HEK293 (cell line): ENCODE results near the gene AGO1.

Experiments used
- CTCF ChIA-PET: fragments of 350-600 bp; formaldehyde crosslinking; extraction: SDS; loops from one replicate; lab custom pipeline; 2021; ENCODE audit warnings: antibody characterized with exemption; lab: Yijun Ruan, JAX
- POLR2A ChIA-PET: fragments of 300-600 bp; formaldehyde crosslinking; extraction: SDS; loops from one replicate; lab custom pipeline; 2020; ENCODE audit warnings: antibody characterized with exemption, inconsistent platforms; lab: Yijun Ruan, JAX
- H3K27ac ChIP-seq: fragments of 200-500 bp; sonication (Bioruptor generic); 2 replicates; pipeline ENCODE4 v1.5.1; 2014; ENCODE audit warnings: low read depth, low read length, control low read depth, inconsistent platforms; ENCODE audit errors: extremely low read depth
- H3K36me3 ChIP-seq, 2 experiments: fragments of 200-500 bp in 1 of 2; sonication (Bioruptor generic) in 1 of 2; 1 replicate in 1 of 2; 2 replicates in 1 of 2; pipeline ENCODE4 v1.5.1; 2014 to 2017; ENCODE audit warnings: inconsistent platforms in 2 of 2, low read length in 2 of 2; ENCODE audit not compliant: control insufficient read depth in 2 of 2, insufficient read depth in 1 of 2
- H3K4me1 ChIP-seq: fragments of 200-500 bp; sonication (Bioruptor generic); 2 replicates; pipeline ENCODE4 v1.5.1; 2014; ENCODE audit warnings: mild to moderate bottlenecking, low read length, inconsistent platforms; ENCODE audit not compliant: control insufficient read depth, insufficient read depth
- H3K4me3 ChIP-seq: 2 replicates; pipeline ENCODE4 v1.5.1; 2011; ENCODE audit warnings: low read depth, mild to moderate bottlenecking, control low read depth, low read length, moderate library complexity
- H3K9me3 ChIP-seq: fragments of 200-500 bp; sonication (Bioruptor generic); 2 replicates; pipeline ENCODE4 v1.5.1; 2014; ENCODE audit warnings: low read depth, low read length, inconsistent platforms; ENCODE audit not compliant: control insufficient read depth, insufficient read depth
- BCL11A ChIP-seq: fragments of 450-650 bp; formaldehyde crosslinking; IDR thresholded peaks from 2 replicates; pipeline ENCODE4 v1.5.1; 2016; ENCODE audit warnings: low read depth, missing biosample characterization, missing genetic modification characterization
- ELK4 ChIP-seq: IDR thresholded peaks from 2 replicates; pipeline ENCODE4 v1.6.1; 2011; ENCODE audit warnings: mild to moderate bottlenecking, low read depth, low read length, borderline replicate concordance
- KLF1 ChIP-seq: fragments of 450-650 bp; formaldehyde crosslinking; IDR thresholded peaks from 2 replicates; pipeline ENCODE4 v1.5.1; 2016; ENCODE audit warnings: missing biosample characterization, missing genetic modification characterization
- KLF7 ChIP-seq: fragments of 450-650 bp; formaldehyde crosslinking; IDR thresholded peaks from 2 replicates; pipeline ENCODE4 v1.5.1; 2016; ENCODE audit warnings: missing biosample characterization, missing genetic modification characterization, borderline replicate concordance
- PATZ1 ChIP-seq: fragments of 450-650 bp; formaldehyde crosslinking; IDR thresholded peaks from 2 replicates; pipeline ENCODE4 v1.5.1; 2016; ENCODE audit warnings: missing biosample characterization, missing genetic modification characterization
- PRDM1 ChIP-seq: fragments of 450-650 bp; formaldehyde crosslinking; IDR thresholded peaks from 2 replicates; pipeline ENCODE4; 2016; ENCODE audit warnings: missing biosample characterization, missing genetic modification characterization
- YY2 ChIP-seq: fragments of 450-650 bp; formaldehyde crosslinking; IDR thresholded peaks from 2 replicates; pipeline ENCODE4 v1.5.1; 2016; ENCODE audit warnings: missing biosample characterization, missing genetic modification characterization
- ZBTB21 ChIP-seq: fragments of 450-650 bp; formaldehyde crosslinking; IDR thresholded peaks from 2 replicates; pipeline ENCODE4 v1.5.1; 2017; ENCODE audit warnings: missing biosample characterization, missing genetic modification characterization
- ZFHX2 ChIP-seq: fragments of 450-650 bp; formaldehyde crosslinking; conservative IDR thresholded peaks from 2 replicates; pipeline ENCODE4 v1.5.1; 2016; ENCODE audit warnings: missing biosample characterization, missing genetic modification characterization
- ZFP37 ChIP-seq: fragments of 450-650 bp; formaldehyde crosslinking; IDR thresholded peaks from 2 replicates; pipeline ENCODE4 v1.5.1; 2016; ENCODE audit warnings: missing biosample characterization, missing genetic modification characterization
- ZNF16 ChIP-seq: fragments of 450-650 bp; formaldehyde crosslinking; IDR thresholded peaks from 2 replicates; pipeline ENCODE4 v1.5.1; 2016; ENCODE audit warnings: low read depth, missing biosample characterization, missing genetic modification characterization
- ZNF211 ChIP-seq: fragments of 450-650 bp; formaldehyde crosslinking; IDR thresholded peaks from 2 replicates; pipeline ENCODE4 v1.5.1; 2016; ENCODE audit warnings: low read depth, missing biosample characterization, missing genetic modification characterization
- ZNF366 ChIP-seq: fragments of 450-650 bp; formaldehyde crosslinking; conservative IDR thresholded peaks from 2 replicates; pipeline ENCODE4 v1.5.1; 2016; ENCODE audit warnings: missing biosample characterization, missing genetic modification characterization
- ZNF391 ChIP-seq: fragments of 450-650 bp; formaldehyde crosslinking; IDR thresholded peaks from 2 replicates; pipeline ENCODE4 v1.5.1; 2016; ENCODE audit warnings: low read depth, missing biosample characterization, missing genetic modification characterization, borderline replicate concordance
- ZNF488 ChIP-seq: fragments of 450-650 bp; formaldehyde crosslinking; IDR thresholded peaks from 2 replicates; pipeline ENCODE4 v1.5.1; 2016; ENCODE audit warnings: missing biosample characterization, missing genetic modification characterization
- ZNF585B ChIP-seq: fragments of 450-650 bp; formaldehyde crosslinking; IDR thresholded peaks from 2 replicates; pipeline ENCODE4 v1.5.1; 2016; ENCODE audit warnings: missing biosample characterization, missing genetic modification characterization
- ZNF704 ChIP-seq: fragments of 450-650 bp; formaldehyde crosslinking; IDR thresholded peaks from 2 replicates; pipeline ENCODE4 v1.5.1; 2016; ENCODE audit warnings: missing biosample characterization, missing genetic modification characterization
- ZNF830 ChIP-seq: fragments of 450-650 bp; IDR thresholded peaks from 2 replicates; pipeline ENCODE4 v1.5.0; 2018; ENCODE audit warnings: missing biosample characterization, missing genetic modification characterization, low read depth, mild to moderate bottlenecking, moderate library complexity
- ZNF843 ChIP-seq: fragments of 450-650 bp; formaldehyde crosslinking; IDR thresholded peaks from 2 replicates; pipeline ENCODE4 v1.5.1; 2016; ENCODE audit warnings: missing biosample characterization, missing genetic modification characterization
- ZXDB ChIP-seq: fragments of 450-650 bp; formaldehyde crosslinking; IDR thresholded peaks from 2 replicates; pipeline ENCODE4 v1.5.1; 2016; ENCODE audit warnings: missing biosample characterization, missing genetic modification characterization

Gene AGO1

DNA sequence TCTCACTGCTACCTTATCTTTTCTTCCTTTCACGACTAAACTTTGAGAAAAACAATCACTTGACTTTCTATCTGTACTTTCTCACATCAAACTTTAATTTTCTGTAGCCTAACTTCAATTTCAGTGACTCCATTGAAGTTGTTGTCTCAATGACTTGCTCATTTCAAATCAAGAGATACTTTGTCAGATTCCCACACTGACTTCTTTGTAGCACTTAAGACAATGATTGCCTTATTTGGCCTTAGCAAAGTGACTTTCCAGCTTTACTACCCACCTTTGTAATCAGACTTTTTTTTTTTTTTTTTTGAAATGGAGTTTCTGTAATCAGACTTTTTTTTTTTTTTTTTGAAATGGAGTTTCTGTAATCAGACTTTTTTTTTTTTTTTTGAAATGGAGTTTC, 38.2 kb upstream of the AGO1 start:
- CTCF ChIA-PET = interaction anchor here (1.6 kb wide), 1 partner anchor 13 kb away, joined by 4 read pairs; no protein-coding TSS in a partner anchor

DNA sequence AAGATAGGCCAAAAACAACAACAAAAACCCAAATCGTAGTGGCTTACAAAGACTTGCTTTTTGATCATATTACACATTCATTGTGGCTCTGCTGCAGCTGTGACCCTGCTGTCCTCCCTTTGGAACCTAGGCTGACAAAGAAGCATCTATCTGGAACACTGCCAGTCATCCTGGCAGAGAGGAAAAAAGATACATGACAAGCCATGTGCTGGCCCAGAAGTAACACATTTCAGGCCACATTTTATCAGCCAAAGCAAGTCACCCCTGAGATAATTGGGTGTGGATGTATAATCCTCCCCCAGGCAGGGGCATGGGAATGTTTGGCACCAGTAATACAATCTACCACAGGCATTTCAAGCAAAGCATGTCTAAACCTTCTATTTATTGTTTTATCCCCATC, 37.2 kb upstream of the AGO1 start:
- POLR2A ChIA-PET = no interaction called here
- no peak overlapping the region for H3K4me3 ChIP-seq

More for the DNA sequence above, 38.2 kb upstream of the AGO1 start:
- POLR2A ChIA-PET = no interaction called here
- TF ChIP-seq ZNF391 (no peak), BCL11A (tag by site-specific recombination) (no peak), ZNF585B (tag by site-specific recombination) (no peak), ZBTB21 (tag by site-specific recombination) (no peak), PRDM1 (tag by site-specific recombination) (peak; percentile 58; the same call in 1 of the 2 replicates), ZNF211 (no peak), ZNF16 (tag by site-specific recombination) (no peak)
- Histone ChIP-seq H3K27ac (no peak overlapping the region), H3K9me3 (no peaks in the 10 kb centered on the region), H3K36me3 (peaks cover 11 to 67% of the 10 kb centered on the region in 2 experiments), H3K4me3 (no peak overlapping the region), H3K4me1 (no peaks in the 10 kb centered on the region)

More for the DNA sequence above, 37.2 kb upstream of the AGO1 start:
- Histone ChIP-seq H3K4me1 (no peaks in the 10 kb centered on the region), H3K36me3 (peaks cover 14 to 73% of the 10 kb centered on the region in 2 experiments), H3K9me3 (no peaks in the 10 kb centered on the region), H3K27ac (no peak overlapping the region)
- TF ChIP-seq ZXDB (tag by site-specific recombination) = no peak
- no peak for TF ChIP-seq ZNF366 (tag by site-specific recombination)
- no peak for TF ChIP-seq ZNF488 (tag by site-specific recombination)
- TF ChIP-seq ZFHX2 = no peak
- no peak for TF ChIP-seq PATZ1
- TF ChIP-seq KLF1 = no peak
- no peak for TF ChIP-seq ZFP37 (tag by site-specific recombination)
- no peak for TF ChIP-seq ZNF391
- TF ChIP-seq ELK4 = no peak
- no peak for TF ChIP-seq ZNF830
- TF ChIP-seq ZNF704 (tag by site-specific recombination) = no peak
- TF ChIP-seq YY2 = no peak
- TF ChIP-seq KLF7 (tag by site-specific recombination) = no peak
- TF ChIP-seq ZNF843 (tag by site-specific recombination) = no peak
- CTCF ChIA-PET = no interaction called here
